Liver (tissue), 9 donors: ENCODE measurements around the gene ALKBH4. TPM values are rescaled to one million over a fixed set of nuclear protein-coding genes. Genes with fewer than 3 reads are reported as not detected.

Experiments used
- DNase-seq: peaks from one replicate; pipeline ENCODE4 v3.0.0-alpha.2; 2017; ENCODE audit warnings: low spot score
- H3K27ac ChIP-seq, 2 donors: one replicate each; pipeline ENCODE4 v1.7.0; 2013; ENCODE audit warnings: inconsistent platforms in 2 of 2, low read length in 2 of 2, control low read depth in 1 of 2, low read depth in 1 of 2, mild to moderate bottlenecking in 1 of 2
- H3K27me3 ChIP-seq, 4 donors: one replicate each; pipeline versions ENCODE4 v1.6.1 to v1.7.0; 2013; ENCODE audit warnings: low read length in 3 of 4, inconsistent platforms in 1 of 4, mild to moderate bottlenecking in 1 of 4, moderate library complexity in 1 of 4; ENCODE audit not compliant: control insufficient read depth in 4 of 4, insufficient read depth in 4 of 4
- H3K36me3 ChIP-seq, 4 donors: one replicate each; pipeline versions ENCODE4 v1.6.1 to v1.7.0; 2013; ENCODE audit warnings: low read length in 3 of 4, mild to moderate bottlenecking in 3 of 4, low read depth in 1 of 4, moderate library complexity in 1 of 4; ENCODE audit not compliant: control insufficient read depth in 4 of 4, insufficient read depth in 3 of 4
- H3K4me1 ChIP-seq, 4 donors: one replicate each; pipeline versions ENCODE4 v1.6.1 to v1.7.0; 2013; ENCODE audit warnings: low read length in 3 of 4, mild to moderate bottlenecking in 3 of 4, moderate library complexity in 1 of 4; ENCODE audit not compliant: control insufficient read depth in 4 of 4, insufficient read depth in 4 of 4
- H3K4me3 ChIP-seq, 3 donors: one replicate each; pipeline versions ENCODE4 v1.6.1 to v1.7.0; 2013; ENCODE audit warnings: low read length in 3 of 3, control low read depth in 1 of 3, low read depth in 1 of 3, mild to moderate bottlenecking in 1 of 3
- H3K9ac ChIP-seq, 2 donors: one replicate each; pipeline ENCODE4 v1.7.0; 2013; ENCODE audit warnings: low read length in 2 of 2, mild to moderate bottlenecking in 2 of 2, moderate library complexity in 2 of 2, control low read depth in 1 of 2, low read depth in 1 of 2
- H3K9me3 ChIP-seq, 4 donors: one replicate each; pipeline versions ENCODE4 v1.6.1 to v1.7.0; 2013; ENCODE audit warnings: low read length in 3 of 4; ENCODE audit not compliant: control insufficient read depth in 4 of 4
- ATF3 ChIP-seq: IDR thresholded peaks from 2 replicates; pipeline ENCODE4 v1.6.1; 2016; ENCODE audit warnings: antibody characterized with exemption
- CTCF ChIP-seq: fragments of 150-350 bp; IDR thresholded peaks from 2 replicates; pipeline ENCODE4 v1.5.1; 2017; ENCODE audit warnings: improper control_type of control experiment, low read depth, low read length; ENCODE audit not compliant: missing input control
- EGR1 ChIP-seq, 2 donors: IDR thresholded peaks; 2 replicates each; pipeline ENCODE4 v1.6.1; 2016 to 2018; ENCODE audit warnings: antibody characterized with exemption in 2 of 2, low read depth in 2 of 2
- FOXA1 ChIP-seq: IDR thresholded peaks from 2 replicates; pipeline ENCODE4 v1.6.1; 2016; ENCODE audit warnings: antibody characterized with exemption
- FOXA2 ChIP-seq: IDR thresholded peaks from 2 replicates; pipeline ENCODE4 v1.6.1; 2016; ENCODE audit warnings: antibody characterized with exemption
- GABPA ChIP-seq, 2 donors: IDR thresholded peaks in 1 of 2; conservative IDR thresholded peaks in 1 of 2; 2 replicates each; pipeline ENCODE4 v1.6.1; 2016; ENCODE audit warnings: antibody characterized with exemption in 2 of 2, mild to moderate bottlenecking in 1 of 2, moderate library complexity in 1 of 2
- HNF4A ChIP-seq, 2 donors: conservative IDR thresholded peaks; 2 replicates each; pipeline ENCODE4 v1.6.1; 2016; ENCODE audit warnings: antibody characterized with exemption in 2 of 2, mild to moderate bottlenecking in 2 of 2
- HNF4G ChIP-seq: IDR thresholded peaks from 2 replicates; pipeline ENCODE4 v1.6.1; 2016; ENCODE audit warnings: antibody characterized with exemption
- JUND ChIP-seq, 2 donors: IDR thresholded peaks; 2 replicates each; pipeline ENCODE4 v1.6.1; 2016; ENCODE audit warnings: antibody characterized with exemption in 2 of 2
- MAX ChIP-seq: IDR thresholded peaks from 2 replicates; pipeline ENCODE4 v1.6.1; 2016; ENCODE audit warnings: antibody characterized with exemption
- NR2F2 ChIP-seq: IDR thresholded peaks from 2 replicates; pipeline ENCODE4 v1.6.1; 2016; ENCODE audit warnings: antibody characterized with exemption
- RAD21 ChIP-seq, 2 donors: IDR thresholded peaks; 2 replicates each; pipeline ENCODE4 v1.6.1; 2016; ENCODE audit warnings: antibody characterized with exemption in 2 of 2, mild to moderate bottlenecking in 2 of 2
- REST ChIP-seq: IDR thresholded peaks from 2 replicates; pipeline ENCODE4 v1.6.1; 2016; ENCODE audit warnings: antibody characterized with exemption, mild to moderate bottlenecking
- RXRA ChIP-seq, 2 donors: IDR thresholded peaks; 2 replicates each; pipeline ENCODE4 v1.6.1; 2017 to 2018; ENCODE audit warnings: antibody characterized with exemption in 2 of 2, mild to moderate bottlenecking in 1 of 2
- SP1 ChIP-seq: IDR thresholded peaks from 2 replicates; pipeline ENCODE4 v1.6.1; 2018; ENCODE audit warnings: antibody characterized with exemption, mild to moderate bottlenecking
- TAF1 ChIP-seq: conservative IDR thresholded peaks from 2 replicates; pipeline ENCODE4 v1.6.1; 2016; ENCODE audit warnings: antibody characterized with exemption, mild to moderate bottlenecking
- YY1 ChIP-seq: IDR thresholded peaks from 2 replicates; pipeline ENCODE4 v1.6.1; 2016; ENCODE audit warnings: antibody characterized with exemption, mild to moderate bottlenecking
- ZBTB33 ChIP-seq: IDR thresholded peaks from 2 replicates; pipeline ENCODE4 v1.6.1; 2016; ENCODE audit warnings: antibody characterized with exemption
- WGBS: extraction: QIAGEN DNeasy Blood & Tissue Kit; methylation state at CpG from one replicate; pipeline ENCODE4 v1.1.7; 2013; 5-methylcytosine and 5-hydroxymethylcytosine counted together
- polyA plus RNA-seq, 2 donors: library from polyadenylated mRNA; stranded (reverse) in 1 of 2; unstranded in 1 of 2; fragments of 200-250 nt in 1 of 2; fragments of >200 nt in 1 of 2; fragmentation: Nextera tagmentation in 1 of 2; extraction: Ambion mirVana in 1 of 2; gene quantifications; one replicate each; pipeline versions ENCODE4 v1.2.1 to v1.2.3, GENCODE V29; 2013 to 2015
- total RNA-seq, 2 donors: library from RNA; depleted of rRNA; stranded (reverse); fragments of >200 nt; gene quantifications; one replicate each; pipeline ENCODE4 v1.2.3, GENCODE V29; 2014
- donor health status: healthy.
- donor health status: healthy.
- donor health status: healthy.
- donor health status: healthy.
- donor health status: healthy.

The ALKBH4 gene
- total and polyA plus RNA-seq, 4 donors = 5.7 to 8.7 (median 6.9) TPM

GRCh38 chr7:102447311-102447710 is 17.4 kb downstream of the ALKBH4 start (continued):
- TF ChIP-seq ZBTB33 (no peak), MAX (no peak), FOXA1 (no peak), TAF1 (no peak), YY1 (no peak), RXRA (IDR thresholded peaks at IDR 0.05) (no peak), NR2F2 (no peak)

- no peak for DNase-seq
- no peaks in the 10 kb centered on the region for H3K27me3 ChIP-seq
- H3K4me3 ChIP-seq = no peak overlapping the region
- H3K27ac ChIP-seq = no peak overlapping the region
- no peak for TF ChIP-seq SP1
- TF ChIP-seq HNF4A (conservative IDR thresholded peaks at IDR 0.05) = no peak
- no peak for TF ChIP-seq JUND (IDR thresholded peaks at IDR 0.05)
- TF ChIP-seq GABPA (IDR thresholded peaks at IDR 0.05 in 1 of 2, conservative IDR thresholded peaks at IDR 0.05 in 1 of 2) = no peak
- no peak for TF ChIP-seq CTCF
- no peak for TF ChIP-seq RAD21 (IDR thresholded peaks at IDR 0.05)
- no peak for TF ChIP-seq MAX
- no peak for TF ChIP-seq HNF4G
- no peak for TF ChIP-seq YY1
- TF ChIP-seq ATF3 = no peak
- H3K9ac ChIP-seq = no peak overlapping the region
- no peaks in the 10 kb centered on the region for H3K4me1 ChIP-seq
- peaks cover 0 to 2% (median 0%) of the 10 kb centered on the region in 4 donors for H3K36me3 ChIP-seq
- 96% methylated on average over 41 of the region's 41 CpGs for whole genome bisulfite sequencing
- H3K9me3 ChIP-seq = no peaks in the 10 kb centered on the region
These were observed 18.1 kb downstream of the ALKBH4 start for GRCh38 chr7:102446387-102447156.

- 65% methylated on average over 2 of the region's 2 CpGs for WGBS
- Histone ChIP-seq H3K4me3 (no peak overlapping the region), H3K27ac (no peak overlapping the region), H3K36me3 (peaks cover 0 to 2% (median 0%) of the 10 kb centered on the region in 4 donors), H3K27me3 (no peaks in the 10 kb centered on the region), H3K9me3 (no peaks in the 10 kb centered on the region), H3K9ac (no peak overlapping the region), H3K4me1 (no peaks in the 10 kb centered on the region)
- DNase-seq = no peak
- no peak for TF ChIP-seq JUND (IDR thresholded peaks at IDR 0.05)
- TF ChIP-seq GABPA (IDR thresholded peaks at IDR 0.05 in 1 of 2, conservative IDR thresholded peaks at IDR 0.05 in 1 of 2) = no peak
- no peak for TF ChIP-seq ATF3
- TF ChIP-seq FOXA2 = no peak
- TF ChIP-seq EGR1 (IDR thresholded peaks at IDR 0.05; ENCODE audit: low read depth in 2 of 2) = no peak
- no peak for TF ChIP-seq HNF4A (conservative IDR thresholded peaks at IDR 0.05)
- TF ChIP-seq NR2F2 = no peak
- no peak for TF ChIP-seq ZBTB33
- TF ChIP-seq SP1 = no peak
- TF ChIP-seq REST = no peak
- no peak for TF ChIP-seq YY1
- TF ChIP-seq RXRA (IDR thresholded peaks at IDR 0.05) = no peak
- no peak for TF ChIP-seq RAD21 (IDR thresholded peaks at IDR 0.05)
- TF ChIP-seq HNF4G = no peak
- TF ChIP-seq MAX = no peak
These were observed 19.0 kb downstream of the ALKBH4 start for GRCh38 chr7:102445674-102446071.
